ENCODE measurements around the gene POU6F2.

DNA sequence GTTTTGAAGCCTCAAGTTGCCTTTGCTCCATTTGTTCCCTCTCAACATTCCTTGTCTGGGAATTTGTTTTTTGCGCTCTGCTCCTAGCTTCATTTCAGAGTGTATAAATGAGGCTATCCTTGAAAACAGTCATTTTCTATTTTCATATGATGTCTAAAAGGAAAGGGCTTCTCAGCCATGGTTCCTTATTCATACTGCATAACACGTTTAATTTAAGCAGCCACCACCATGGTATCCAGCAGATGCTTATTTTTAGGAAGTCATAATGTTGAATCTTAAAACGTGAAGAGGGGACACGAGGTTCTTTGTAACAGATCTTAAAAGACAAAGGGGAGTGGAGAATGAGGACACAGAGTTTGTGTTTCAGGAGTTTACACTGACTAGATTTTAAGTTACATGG lies 14.5 kb downstream of the POU6F2 start:
- TF ChIP-seq, protein P1, sequence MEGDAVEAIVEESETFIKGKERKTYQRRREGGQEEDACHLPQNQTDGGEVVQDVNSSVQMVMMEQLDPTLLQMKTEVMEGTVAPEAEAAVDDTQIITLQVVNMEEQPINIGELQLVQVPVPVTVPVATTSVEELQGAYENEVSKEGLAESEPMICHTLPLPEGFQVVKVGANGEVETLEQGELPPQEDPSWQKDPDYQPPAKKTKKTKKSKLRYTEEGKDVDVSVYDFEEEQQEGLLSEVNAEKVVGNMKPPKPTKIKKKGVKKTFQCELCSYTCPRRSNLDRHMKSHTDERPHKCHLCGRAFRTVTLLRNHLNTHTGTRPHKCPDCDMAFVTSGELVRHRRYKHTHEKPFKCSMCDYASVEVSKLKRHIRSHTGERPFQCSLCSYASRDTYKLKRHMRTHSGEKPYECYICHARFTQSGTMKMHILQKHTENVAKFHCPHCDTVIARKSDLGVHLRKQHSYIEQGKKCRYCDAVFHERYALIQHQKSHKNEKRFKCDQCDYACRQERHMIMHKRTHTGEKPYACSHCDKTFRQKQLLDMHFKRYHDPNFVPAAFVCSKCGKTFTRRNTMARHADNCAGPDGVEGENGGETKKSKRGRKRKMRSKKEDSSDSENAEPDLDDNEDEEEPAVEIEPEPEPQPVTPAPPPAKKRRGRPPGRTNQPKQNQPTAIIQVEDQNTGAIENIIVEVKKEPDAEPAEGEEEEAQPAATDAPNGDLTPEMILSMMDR (IDR thresholded peaks at IDR 0.05) = no peak
- TF ChIP-seq EP300 (IDR thresholded peaks at IDR 0.05; ENCODE audit: low read depth) = no peak
- TF ChIP-seq POLR2AphosphoS5 (IDR thresholded peaks at IDR 0.05) = no peak
- no peak for TF ChIP-seq POLR2A (IDR thresholded peaks at IDR 0.05)

All from transverse colon (tissue), 4 donors.